B cell (primary cell): Measurements from ENCODE around the gene CLASRP. TPM values are rescaled to one million over a fixed set of nuclear protein-coding genes. Genes with fewer than 3 reads are reported as not detected.

Source experiments
- ATAC-seq: fragments of 200-7000 bp; cut with Tn5 transposase; one replicate; pipeline ENCODE4 v1.10.0; 2021; ENCODE audit warnings: low read depth, mild to moderate bottlenecking, moderate number of reproducible peaks, moderate library complexity
- CTCF ChIA-PET: fragments of 350-600 bp; sonication (Branson Sonifier 250); formaldehyde crosslinking; loops from one replicate; lab custom pipeline; 2021; ENCODE audit warnings: antibody characterized with exemption, inconsistent platforms; lab: Charles Lee
- POLR2A ChIA-PET: fragments of 350-600 bp; sonication (Branson Sonifier 250); formaldehyde crosslinking; loops from one replicate; lab custom pipeline; 2021; ENCODE audit warnings: antibody characterized with exemption; lab: Charles Lee
- DNase-seq: peaks from one replicate; pipeline ENCODE4 v3.0.0; 2013
- H2AFZ ChIP-seq: 2 replicates; pipeline ENCODE4 v1.6.1; 2012; ENCODE audit warnings: mild to moderate bottlenecking, low read depth, low read length; ENCODE audit not compliant: insufficient read depth, poor library complexity, severe bottlenecking
- H3K27ac ChIP-seq, 2 donors: 1 replicate in 1 of 2; 2 replicates in 1 of 2; pipeline ENCODE4 v1.5.1; 2012 to 2013; ENCODE audit warnings: low read length in 2 of 2, mild to moderate bottlenecking in 2 of 2, moderate library complexity in 1 of 2
- H3K27me3 ChIP-seq, 4 experiments: fragments of 200-600 bp in 1 of 4; sonication (generic) in 1 of 4; replicated peaks in 1 of 4; 1 replicate in 2 of 4; 2 replicates in 2 of 4; pipeline versions ENCODE4 v1.6.1 to v1.7.0; 2013 to 2016; ENCODE audit warnings: low read length in 3 of 4, mild to moderate bottlenecking in 2 of 4, mixed read lengths in 1 of 4, moderate library complexity in 1 of 4; ENCODE audit not compliant: insufficient read depth in 4 of 4, control insufficient read depth in 3 of 4; ENCODE audit errors: control extremely low read depth in 1 of 4
- H3K36me3 ChIP-seq, 2 experiments: replicated peaks in 1 of 2; 1 replicate in 1 of 2; 2 replicates in 1 of 2; pipeline versions ENCODE4 v1.6.1 to v1.7.1; 2013; ENCODE audit warnings: low read length in 1 of 2; ENCODE audit not compliant: insufficient read depth in 2 of 2, control insufficient read depth in 1 of 2; ENCODE audit errors: control extremely low read depth in 1 of 2, extremely low read depth in 1 of 2
- H3K4me1 ChIP-seq, 2 donors: fragments of 200-600 bp in 1 of 2; sonication (generic) in 1 of 2; 1 replicate in 1 of 2; 2 replicates in 1 of 2; pipeline versions ENCODE4 v1.5.1 to v1.6.1; 2013 to 2017; ENCODE audit warnings: low read length in 2 of 2; ENCODE audit not compliant: control insufficient read depth in 2 of 2, insufficient read depth in 2 of 2
- H3K4me2 ChIP-seq: replicated peaks from 2 replicates; pipeline ENCODE3; 2012; ENCODE audit warnings: mild to moderate bottlenecking, low read depth, low read length; ENCODE audit not compliant: poor library complexity, severe bottlenecking
- H3K4me3 ChIP-seq, 5 experiments: fragments of 200-600 bp in 1 of 5; sonication (generic) in 1 of 5; 1 replicate in 3 of 5; 2 replicates in 2 of 5; pipeline versions ENCODE4 v1.5.1 to v1.7.0; 2011 to 2016; ENCODE audit warnings: low read length in 4 of 5, mild to moderate bottlenecking in 4 of 5, low read depth in 2 of 5, control low read depth in 1 of 5, moderate library complexity in 1 of 5; ENCODE audit not compliant: insufficient read depth in 1 of 5; ENCODE audit errors: control extremely low read depth in 1 of 5, extremely low read depth in 1 of 5
- H3K79me2 ChIP-seq: fragments of 200-600 bp; sonication (generic); one replicate; pipeline ENCODE4 v1.6.0; 2016; ENCODE audit warnings: low read length; ENCODE audit not compliant: control insufficient read depth, insufficient read depth
- H3K9ac ChIP-seq: fragments of 200-600 bp; sonication (generic); 2 replicates; pipeline ENCODE4 v1.6.1; 2017; ENCODE audit warnings: mild to moderate bottlenecking, low read length, moderate library complexity
- H3K9me3 ChIP-seq, 3 donors: one replicate each; pipeline versions ENCODE4 v1.6.1 to v1.7.1; 2013; ENCODE audit warnings: low read length in 2 of 3; ENCODE audit not compliant: control insufficient read depth in 2 of 3, insufficient read depth in 1 of 3; ENCODE audit errors: control extremely low read depth in 1 of 3
- H4K20me1 ChIP-seq: 2 replicates; pipeline ENCODE4 v1.6.0; 2012; ENCODE audit warnings: mild to moderate bottlenecking, low read length; ENCODE audit not compliant: insufficient read depth, control insufficient read depth, poor library complexity, severe bottlenecking
- H3K27ac Mint-ChIP-seq: one replicate; pipeline ENCODE4 v1.8.0; 2021; ENCODE audit warnings: mixed read lengths
- H3K27me3 Mint-ChIP-seq: one replicate; pipeline ENCODE4 v1.8.0; 2021; ENCODE audit warnings: mixed read lengths
- H3K4me1 Mint-ChIP-seq: one replicate; pipeline ENCODE4 v1.8.0; 2021; ENCODE audit warnings: mixed read lengths
- H3K4me3 Mint-ChIP-seq: one replicate; pipeline ENCODE4 v1.8.0; 2021; ENCODE audit warnings: mixed read lengths
- H3K9me3 Mint-ChIP-seq: one replicate; pipeline ENCODE4 v1.8.0; 2022; ENCODE audit warnings: mixed read lengths; ENCODE audit not compliant: insufficient read depth
- EZH2 ChIP-seq: IDR thresholded peaks from 2 replicates; pipeline ENCODE4 v1.6.1; 2012; ENCODE audit warnings: borderline replicate concordance, low read depth, mild to moderate bottlenecking, moderate library complexity, low read length; ENCODE audit not compliant: insufficient read depth, poor library complexity, severe bottlenecking
- WGBS: methylation state at CpG from one replicate; pipeline ENCODE4 v1.1.5; 2013; ENCODE audit warnings: missing lambda C conversion rate; ENCODE audit not compliant: insufficient coverage; 5-methylcytosine and 5-hydroxymethylcytosine counted together
- intact Hi-C: fragments of 100-400 bp; cut with micrococcal nuclease; formaldehyde crosslinking; loops from one replicate; pipeline ENCODE4 v1.10.0; 2022
- polyA plus RNA-seq: library from polyadenylated mRNA; depleted of rRNA; stranded (reverse); fragments of >200 nt; gene quantifications from 2 replicates; pipeline ENCODE4 v1.2.3, GENCODE V29; 2012
- total RNA-seq, 2 donors: library from RNA; stranded (reverse); fragments of 120-200 nt in 1 of 2; gene quantifications; 1 replicate in 1 of 2; 2 replicates in 1 of 2; pipeline versions ENCODE4 v1.2.3 to v1.2.4, GENCODE V29; 2013 to 2022
- TF ChIP-seq, protein P1 (sequence below): fragments of 200-600 bp; IDR thresholded peaks from one replicate; pipeline ENCODE4 v1.8.0; 2022; ENCODE audit warnings: antibody characterized with exemption, mild to moderate bottlenecking

The CLASRP gene
- total and polyA plus RNA-seq, 2 donors (not counting 1 experiment from before 2014, with no cell fraction given) = 234 to 285 TPM

DNA sequence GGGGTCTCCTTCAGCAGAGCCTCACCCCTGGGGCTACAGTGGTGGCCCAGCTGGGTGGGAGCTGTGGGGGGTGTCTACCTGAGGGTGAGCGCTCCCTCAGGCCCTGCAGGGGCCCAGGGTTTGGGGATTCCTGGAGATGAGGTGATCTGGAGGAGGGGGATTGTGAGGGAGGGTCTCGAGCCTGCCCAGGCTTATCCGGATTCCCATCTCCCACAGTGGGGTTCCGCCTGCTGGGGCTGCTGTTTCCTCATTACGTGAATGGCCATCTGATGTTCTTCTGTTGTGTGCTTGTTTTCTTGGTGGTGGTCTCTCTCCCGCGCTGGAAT, 58.6 kb downstream of the CLASRP start:
- no peaks in the 10 kb centered on the region for H3K9me3 ChIP-seq
- peaks cover 0 to 3% of the 10 kb centered on the region in 2 experiments for H3K36me3 ChIP-seq
- no peak overlapping the region for H3K4me3 Mint-ChIP-seq
- POLR2A ChIA-PET = no interaction called here
- DNase-seq = no peak
- H4K20me1 ChIP-seq = peaks cover 87% of the 10 kb centered on the region
- no peak for TF ChIP-seq EZH2
- TF ChIP-seq, protein P1, sequence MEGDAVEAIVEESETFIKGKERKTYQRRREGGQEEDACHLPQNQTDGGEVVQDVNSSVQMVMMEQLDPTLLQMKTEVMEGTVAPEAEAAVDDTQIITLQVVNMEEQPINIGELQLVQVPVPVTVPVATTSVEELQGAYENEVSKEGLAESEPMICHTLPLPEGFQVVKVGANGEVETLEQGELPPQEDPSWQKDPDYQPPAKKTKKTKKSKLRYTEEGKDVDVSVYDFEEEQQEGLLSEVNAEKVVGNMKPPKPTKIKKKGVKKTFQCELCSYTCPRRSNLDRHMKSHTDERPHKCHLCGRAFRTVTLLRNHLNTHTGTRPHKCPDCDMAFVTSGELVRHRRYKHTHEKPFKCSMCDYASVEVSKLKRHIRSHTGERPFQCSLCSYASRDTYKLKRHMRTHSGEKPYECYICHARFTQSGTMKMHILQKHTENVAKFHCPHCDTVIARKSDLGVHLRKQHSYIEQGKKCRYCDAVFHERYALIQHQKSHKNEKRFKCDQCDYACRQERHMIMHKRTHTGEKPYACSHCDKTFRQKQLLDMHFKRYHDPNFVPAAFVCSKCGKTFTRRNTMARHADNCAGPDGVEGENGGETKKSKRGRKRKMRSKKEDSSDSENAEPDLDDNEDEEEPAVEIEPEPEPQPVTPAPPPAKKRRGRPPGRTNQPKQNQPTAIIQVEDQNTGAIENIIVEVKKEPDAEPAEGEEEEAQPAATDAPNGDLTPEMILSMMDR = no peak
- peaks cover 98% of the 10 kb centered on the region for H3K79me2 ChIP-seq
- no peaks in the 10 kb centered on the region for H3K27me3 Mint-ChIP-seq
- no peak overlapping the region for H3K4me2 ChIP-seq
- intact Hi-C loops = no loop called here
- no peak overlapping the region for H3K9ac ChIP-seq
- H3K4me3 ChIP-seq = no peak overlapping the region
- peak overlapping the region; percentile 56 for H3K27ac Mint-ChIP-seq
- CTCF ChIA-PET = interaction anchor here (1.0 to 1.7 kb wide), 2 partner anchors 38 kb away, joined by 3 to 4 read pairs; no protein-coding TSS in a partner anchor
- no peak overlapping the region for H3K27ac ChIP-seq
- H3K4me1 ChIP-seq = peaks cover 16 to 29% of the 10 kb centered on the region in 2 donors
- H3K4me1 Mint-ChIP-seq = peaks cover 67% of the 10 kb centered on the region
- WGBS = 97% methylated on average over 7 of the region's 7 CpGs
- no peak overlapping the region for H2AFZ ChIP-seq
- H3K27me3 ChIP-seq = no peaks in the 10 kb centered on the region
- no peak for ATAC-seq
- H3K9me3 Mint-ChIP-seq = no peaks in the 10 kb centered on the region

- no peak overlapping the region for H3K4me3 ChIP-seq
- no peak overlapping the region for H3K27ac ChIP-seq
- CTCF ChIA-PET = interaction anchor here (1.7 kb wide), 1 partner anchor 38 kb away, joined by 4 read pairs; no protein-coding TSS in a partner anchor
- H3K4me2 ChIP-seq = no peak overlapping the region
- intact Hi-C loops = no loop called here
- no peak overlapping the region for H3K9ac ChIP-seq
- H4K20me1 ChIP-seq = peaks cover 92% of the 10 kb centered on the region
- peaks cover 0 to 3% of the 10 kb centered on the region in 2 experiments for H3K36me3 ChIP-seq
- TF ChIP-seq EZH2 = no peak
- TF ChIP-seq, protein P1 = no peak
- WGBS = 95% methylated on average over 12 of the region's 16 CpGs
- Mint-ChIP-seq H3K9me3 (no peaks in the 10 kb centered on the region), H3K27ac (peak overlapping the region; percentile 56), H3K27me3 (no peaks in the 10 kb centered on the region), H3K4me1 (peaks cover 64% of the 10 kb centered on the region), H3K4me3 (no peak overlapping the region)
- peaks cover 20 to 32% of the 10 kb centered on the region in 2 donors for H3K4me1 ChIP-seq
- no peak for ATAC-seq
- no peak overlapping the region for H2AFZ ChIP-seq
- POLR2A ChIA-PET = interaction anchor here (0.6 kb wide), 1 partner anchor 56 kb away, joined by 3 read pairs; no protein-coding TSS in a partner anchor
- no peak for DNase-seq
- H3K79me2 ChIP-seq = peaks cover 100% of the 10 kb centered on the region
- H3K9me3 ChIP-seq = no peaks in the 10 kb centered on the region
- no peaks in the 10 kb centered on the region for H3K27me3 ChIP-seq
Observed at GRCh38 chr19:45097776-45098520, 59.1 kb downstream of the CLASRP start.
